ENCODE measurements around the gene NECAP2.
"Not testable (repeated sequence)": the region's sequence is repeated elsewhere in the genome, so short reads cannot be mapped to it uniquely, and the experiment has no call there.

GRCh38 chr1:16500466-16500865, 59.9 kb downstream of the NECAP2 start:
- TF ChIP-seq POLR2A (IDR thresholded peaks at IDR 0.05; ENCODE audit: low read depth, low read length); CTCF (IDR thresholded peaks at IDR 0.05 in 2 of 3, conservative IDR thresholded peaks at IDR 0.05 in 1 of 3; ENCODE audit: control insufficient read depth in 2 of 3, extremely low read depth in 1 of 3, insufficient read depth in 1 of 3, low read depth in 3 of 3, low read length in 3 of 3); ZBTB33 (IDR thresholded peaks at IDR 0.05); REST (IDR thresholded peaks at IDR 0.05; ENCODE audit: low read depth, low read length); PBX3 (IDR thresholded peaks at IDR 0.05; ENCODE audit: insufficient replicate concordance, low read depth, low read length): not testable (repeated sequence)

Measured in GM12878 (cell line).